Neuronal stem cell (in vitro differentiated cells): ENCODE measurements around the gene GPR39.

Source experiments
- DNase-seq: peaks from one replicate; pipeline ENCODE4 v3.0.0-alpha.2; 2013; ENCODE audit warnings: low spot score
- H2AFZ ChIP-seq: one replicate; pipeline ENCODE4 v1.6.1; 2013; ENCODE audit warnings: mild to moderate bottlenecking, low read length, inconsistent platforms
- H2AK5ac ChIP-seq: 2 replicates; pipeline ENCODE4 v1.6.1; 2013; ENCODE audit warnings: low read depth, mild to moderate bottlenecking, inconsistent platforms, low read length, moderate library complexity, mixed read lengths
- H2BK120ac ChIP-seq: 2 replicates; pipeline ENCODE4 v1.6.1; 2013; ENCODE audit warnings: low read depth, mild to moderate bottlenecking, inconsistent platforms, low read length, moderate library complexity, mixed read lengths
- H2BK12ac ChIP-seq: one replicate; pipeline ENCODE4 v1.6.1; 2013; ENCODE audit warnings: low read length, inconsistent platforms
- H2BK15ac ChIP-seq: 2 replicates; pipeline ENCODE4 v1.6.1; 2013; ENCODE audit warnings: mild to moderate bottlenecking, low read length, inconsistent platforms, mixed read lengths
- H2BK5ac ChIP-seq: one replicate; pipeline ENCODE4 v1.6.1; 2013; ENCODE audit warnings: inconsistent platforms, mild to moderate bottlenecking, low read length, moderate library complexity
- H3K14ac ChIP-seq: one replicate; pipeline ENCODE4 v1.6.1; 2013; ENCODE audit warnings: low read length, inconsistent platforms
- H3K18ac ChIP-seq: 2 replicates; pipeline ENCODE4 v1.6.1; 2013; ENCODE audit warnings: low read length, inconsistent platforms
- H3K23ac ChIP-seq: 2 replicates; pipeline ENCODE4 v1.6.1; 2013; ENCODE audit warnings: low read depth, mild to moderate bottlenecking, mixed read lengths, low read length, inconsistent platforms; ENCODE audit not compliant: poor library complexity
- H3K27ac ChIP-seq: replicated peaks from 3 replicates; pipeline ENCODE4 v1.5.1; 2013; ENCODE audit warnings: low read length, inconsistent platforms
- H3K27me3 ChIP-seq, 3 experiments: 2 replicates each; pipeline ENCODE4 v1.6.1; 2013; ENCODE audit warnings: low read length in 3 of 3, mild to moderate bottlenecking in 2 of 3, inconsistent platforms in 1 of 3, low read depth in 1 of 3, mixed read lengths in 1 of 3, moderate library complexity in 1 of 3; ENCODE audit not compliant: control insufficient read depth in 3 of 3, insufficient read depth in 3 of 3
- H3K36me3 ChIP-seq, 2 donors: replicated peaks in 1 of 2; 2 replicates each; pipeline ENCODE4 v1.6.1; 2013; ENCODE audit warnings: low read length in 2 of 2; ENCODE audit not compliant: control insufficient read depth in 2 of 2, insufficient read depth in 2 of 2
- H3K4ac ChIP-seq: 2 replicates; pipeline ENCODE4 v1.6.1; 2013; ENCODE audit warnings: inconsistent platforms, mild to moderate bottlenecking, low read length, moderate library complexity
- H3K4me1 ChIP-seq, 2 donors: 1 replicate in 1 of 2; 2 replicates in 1 of 2; pipeline ENCODE4 v1.6.1; 2013; ENCODE audit warnings: low read length in 2 of 2, low read depth in 1 of 2; ENCODE audit not compliant: control insufficient read depth in 2 of 2, insufficient read depth in 1 of 2
- H3K4me2 ChIP-seq: one replicate; pipeline ENCODE4 v1.6.1; 2013; ENCODE audit warnings: mild to moderate bottlenecking, low read length, inconsistent platforms; ENCODE audit not compliant: insufficient read depth, poor library complexity, severe bottlenecking
- H3K4me3 ChIP-seq, 2 donors: 2 replicates each; pipeline ENCODE4 v1.5.1; 2013; ENCODE audit warnings: low read length in 2 of 2, mild to moderate bottlenecking in 2 of 2, inconsistent platforms in 1 of 2, moderate library complexity in 1 of 2
- H3K79me1 ChIP-seq: one replicate; pipeline ENCODE4 v1.6.1; 2013; ENCODE audit warnings: low read depth, mild to moderate bottlenecking, inconsistent platforms, low read length, moderate library complexity
- H3K9ac ChIP-seq: one replicate; pipeline ENCODE4 v1.6.1; 2013; ENCODE audit warnings: mild to moderate bottlenecking, low read depth, low read length, inconsistent platforms; ENCODE audit not compliant: poor library complexity
- H3K9me3 ChIP-seq, 2 donors: replicated peaks in 1 of 2; 2 replicates each; pipeline versions ENCODE3 to v1.6.1; 2013; ENCODE audit warnings: low read length in 2 of 2, mild to moderate bottlenecking in 2 of 2, inconsistent platforms in 1 of 2, low read depth in 1 of 2, mixed read lengths in 1 of 2, moderate library complexity in 1 of 2; ENCODE audit not compliant: control insufficient read depth in 2 of 2, insufficient read depth in 1 of 2
- H4K8ac ChIP-seq: one replicate; pipeline ENCODE4 v1.6.1; 2013; ENCODE audit warnings: low read depth, mild to moderate bottlenecking, inconsistent platforms, low read length, moderate library complexity
- H4K91ac ChIP-seq: one replicate; pipeline ENCODE4 v1.6.1; 2013; ENCODE audit warnings: low read length, low read depth, mild to moderate bottlenecking, inconsistent platforms; ENCODE audit not compliant: poor library complexity
- WGBS, 2 donors: extraction: QIAGEN DNeasy Blood & Tissue Kit; methylation state at CpG; one replicate each; pipeline ENCODE4 v1.1.7; 2013; ENCODE audit warnings: missing lambda C conversion rate in 2 of 2, mixed read lengths in 1 of 2; ENCODE audit not compliant: insufficient read length in 2 of 2, insufficient replicate concordance in 1 of 2; ENCODE audit errors: extremely low coverage in 2 of 2; 5-methylcytosine and 5-hydroxymethylcytosine counted together

Gene GPR39

DNA sequence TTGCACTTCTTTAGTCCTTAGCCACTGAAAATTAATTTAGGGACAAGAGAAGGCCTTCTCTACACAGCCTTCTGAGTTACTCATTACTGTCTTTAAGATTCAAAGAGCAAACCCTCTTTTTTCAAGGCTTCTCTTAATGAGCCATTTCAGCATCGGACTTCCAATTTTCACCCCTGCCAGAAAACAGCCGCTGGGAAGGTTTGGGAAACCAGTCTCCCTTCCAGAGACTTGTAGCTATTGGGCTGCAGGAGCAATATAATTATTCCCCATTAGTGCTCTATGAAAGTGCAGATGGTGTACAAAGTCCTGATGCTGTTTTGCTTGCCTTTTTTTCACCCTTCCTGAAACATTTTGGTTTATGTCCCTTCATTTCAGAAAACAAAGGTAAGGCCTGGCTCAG lies 79.3 kb downstream of the GPR39 start:
- Histone ChIP-seq H3K9me3 (no peaks in the 10 kb centered on the region), H3K4me1 (no peaks in the 10 kb centered on the region), H4K91ac (no peak overlapping the region), H2BK12ac (no peak overlapping the region), H3K18ac (no peak overlapping the region), H3K27ac (no peak overlapping the region), H3K27me3 (peaks cover 0 to 8% (median 0%) of the 10 kb centered on the region in 3 experiments), H3K79me1 (no peaks in the 10 kb centered on the region), H2AFZ (no peak overlapping the region), H2AK5ac (no peak overlapping the region), H3K4me3 (no peak overlapping the region), H3K4ac (no peak overlapping the region), H3K9ac (no peak overlapping the region), H3K4me2 (no peak overlapping the region), H2BK120ac (no peak overlapping the region), H2BK5ac (no peak overlapping the region), H3K23ac (no peak overlapping the region), H2BK15ac (no peak overlapping the region), H4K8ac (no peak overlapping the region), H3K14ac (no peak overlapping the region), H3K36me3 (no peaks in the 10 kb centered on the region)
- WGBS, 2 donors: no CpG with 5 or more reads among the region's 2 CpGs
- no peak for DNase-seq

- H3K27me3 ChIP-seq: peaks cover 0 to 8% (median 0%) of the 10 kb centered on the region in 3 experiments
- no peak overlapping the region for H2AK5ac ChIP-seq
- no peak overlapping the region for H2BK15ac ChIP-seq
- H3K23ac ChIP-seq: no peak overlapping the region
- no peak overlapping the region for H4K91ac ChIP-seq
- no peak overlapping the region for H2BK5ac ChIP-seq
- H2BK12ac ChIP-seq: no peak overlapping the region
- no peak overlapping the region for H4K8ac ChIP-seq
- no peaks in the 10 kb centered on the region for H3K9me3 ChIP-seq
- H3K9ac ChIP-seq: no peak overlapping the region
- no peak overlapping the region for H3K4me2 ChIP-seq
- H3K4ac ChIP-seq: no peak overlapping the region
- peak overlapping the region; percentile 46 for H3K18ac ChIP-seq
- no peak for DNase-seq
- WGBS, 2 donors: no CpG with 5 or more reads among the region's 4 CpGs
- no peaks in the 10 kb centered on the region for H3K79me1 ChIP-seq
- no peak overlapping the region for H2AFZ ChIP-seq
- H2BK120ac ChIP-seq: no peak overlapping the region
- H3K36me3 ChIP-seq: no peaks in the 10 kb centered on the region
- H3K14ac ChIP-seq: no peak overlapping the region
- H3K4me1 ChIP-seq: no peaks in the 10 kb centered on the region
- no peak overlapping the region for H3K4me3 ChIP-seq
- H3K27ac ChIP-seq: no peak overlapping the region
Measured at GRCh38 chr2:132496555-132496954, 80.0 kb downstream of the GPR39 start.

DNA sequence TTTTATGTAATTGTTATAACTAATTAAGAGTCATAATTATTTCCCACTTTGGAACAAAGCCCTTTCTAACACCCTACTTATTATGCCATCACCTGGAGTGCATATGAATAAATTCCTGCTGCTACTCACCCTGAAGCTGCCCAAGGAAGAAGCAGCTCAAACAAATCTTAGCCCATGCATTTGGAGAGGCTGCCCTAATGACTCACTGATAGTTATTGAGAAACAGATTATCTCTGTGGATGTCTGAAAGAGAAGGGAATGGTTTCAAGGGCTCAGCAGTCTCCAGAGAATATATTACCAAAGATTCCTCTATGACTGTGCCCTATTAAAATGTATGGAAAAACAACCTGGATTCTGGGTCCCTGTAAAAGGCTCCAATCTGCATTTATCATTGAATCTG lies 81.0 kb downstream of the GPR39 start:
- no peak overlapping the region for H3K18ac ChIP-seq
- H2AK5ac ChIP-seq: no peak overlapping the region
- H2BK12ac ChIP-seq: no peak overlapping the region
- no peak overlapping the region for H3K23ac ChIP-seq
- no peak overlapping the region for H4K8ac ChIP-seq
- no peaks in the 10 kb centered on the region for H3K9me3 ChIP-seq
- no peak overlapping the region for H3K14ac ChIP-seq
- H2BK120ac ChIP-seq: no peak overlapping the region
- no peak overlapping the region for H2AFZ ChIP-seq
- H3K4me2 ChIP-seq: no peak overlapping the region
- H3K27ac ChIP-seq: no peak overlapping the region
- H3K79me1 ChIP-seq: no peaks in the 10 kb centered on the region
- no peak overlapping the region for H2BK15ac ChIP-seq
- H3K4ac ChIP-seq: no peak overlapping the region
- H3K4me1 ChIP-seq: no peaks in the 10 kb centered on the region
- H3K9ac ChIP-seq: no peak overlapping the region
- H3K27me3 ChIP-seq: peaks cover 0 to 8% (median 0%) of the 10 kb centered on the region in 3 experiments
- H3K36me3 ChIP-seq: no peaks in the 10 kb centered on the region
- no peak overlapping the region for H2BK5ac ChIP-seq
- H4K91ac ChIP-seq: no peak overlapping the region
- H3K4me3 ChIP-seq: no peak overlapping the region
- no peak for DNase-seq

DNA sequence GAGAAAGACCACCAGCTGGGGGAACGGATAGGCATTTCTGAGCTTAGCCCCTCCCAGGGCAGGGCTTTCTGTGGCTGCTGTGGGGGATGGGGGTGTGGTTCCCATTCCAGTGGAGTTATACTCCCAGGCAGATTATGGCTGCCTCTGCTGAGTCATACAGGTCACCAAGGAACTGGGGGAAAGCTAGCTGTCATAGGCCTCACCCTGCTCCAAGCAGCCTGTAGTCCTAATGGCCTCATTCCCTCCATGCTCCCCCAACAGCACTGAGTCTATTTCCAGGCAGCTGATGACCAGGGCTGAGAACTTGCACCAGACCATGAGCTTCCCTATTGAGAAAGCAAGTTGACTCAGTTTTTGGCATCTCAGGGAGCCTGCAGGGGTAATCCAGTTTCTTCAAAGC lies 87.1 kb downstream of the GPR39 start:
- no peaks in the 10 kb centered on the region for H3K79me1 ChIP-seq
- no CpG with 5 or more reads among the region's 1 CpG for WGBS, 2 donors
- no peak overlapping the region for H3K4ac ChIP-seq
- no peak overlapping the region for H2BK5ac ChIP-seq
- H3K9ac ChIP-seq: no peak overlapping the region
- no peak for DNase-seq
- no peak overlapping the region for H2BK12ac ChIP-seq
- H2BK120ac ChIP-seq: no peak overlapping the region
- no peak overlapping the region for H3K18ac ChIP-seq
- no peaks in the 10 kb centered on the region for H3K4me1 ChIP-seq
- H3K27ac ChIP-seq: no peak overlapping the region
- H3K14ac ChIP-seq: no peak overlapping the region
- H2BK15ac ChIP-seq: no peak overlapping the region
- no peaks in the 10 kb centered on the region for H3K27me3 ChIP-seq
- H4K91ac ChIP-seq: no peak overlapping the region
- no peak overlapping the region for H4K8ac ChIP-seq
- H3K36me3 ChIP-seq: no peaks in the 10 kb centered on the region
- H2AK5ac ChIP-seq: no peak overlapping the region
- H2AFZ ChIP-seq: no peak overlapping the region
- H3K23ac ChIP-seq: no peak overlapping the region
- H3K9me3 ChIP-seq: peaks cover 0 to 7% of the 10 kb centered on the region in 2 donors
- no peak overlapping the region for H3K4me3 ChIP-seq
- H3K4me2 ChIP-seq: no peak overlapping the region
